Bronchial smooth muscle cell (primary cell): ENCODE measurements around the gene TMEM61. TPM values are rescaled to one million over a fixed set of nuclear protein-coding genes. Genes with fewer than 3 reads are reported as not detected.

Experiments used
- total RNA-seq: library from RNA; depleted of rRNA; stranded (reverse); fragments of >200 nt; gene quantifications from 2 replicates; pipeline ENCODE4 v1.2.1, GENCODE V29; 2014

TMEM61 gene
- total RNA-seq: not detected in 2 replicates

DNA sequence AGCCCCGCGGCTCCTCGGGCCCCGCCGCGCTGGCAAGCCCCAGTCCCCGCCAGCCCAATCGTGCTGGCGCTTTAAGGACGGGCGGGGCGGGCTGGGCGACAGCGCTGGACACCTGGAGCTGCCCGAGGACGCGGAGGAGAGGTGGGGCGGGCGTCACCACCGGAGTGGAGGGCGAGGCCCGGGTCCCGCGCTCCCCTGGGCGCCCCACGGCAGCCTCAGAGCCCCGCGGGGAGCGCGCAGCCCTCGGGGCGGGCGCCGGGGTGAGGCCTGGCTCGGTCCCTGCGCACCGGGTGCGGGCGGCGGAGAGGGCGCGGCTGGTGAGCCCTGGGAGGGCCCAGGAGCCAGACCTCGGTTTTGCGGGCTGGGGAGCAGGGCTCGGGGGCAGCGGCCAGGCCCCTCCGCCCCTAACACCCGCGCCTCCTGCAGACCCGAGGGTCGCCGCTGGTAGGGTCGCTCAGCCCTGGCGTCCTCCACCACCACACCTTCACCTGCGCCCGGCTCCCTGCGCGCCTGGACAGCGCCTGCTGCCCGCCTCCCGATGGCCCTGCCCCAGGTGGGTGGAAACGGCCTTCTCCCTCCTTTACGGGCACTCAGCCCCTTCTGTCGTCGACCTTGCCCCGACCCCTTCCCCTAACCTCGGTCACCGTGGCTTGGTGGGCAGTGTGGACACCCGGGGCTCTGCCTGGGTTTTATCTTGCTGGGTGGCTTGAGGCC, at the start of gene TMEM61:
Gene TMEM61 (plus strand): TSS at position 101 of the 714 bp plus-strand sequence. CDS start 438 bp downstream, at position 539.

GRCh38 chr1:54998677-54999076, 18.2 kb downstream of the TMEM61 start, which contains the start of gene BSND:
Gene BSND, plus strand, starts transcription at chr1:54998933. Its CDS starts 254 bp downstream, at chr1:54999187.

GRCh38 chr1:55039342-55040082, 59.1 kb downstream of the TMEM61 start, which contains the start of gene PCSK9:
Gene PCSK9, plus strand, starts transcription at chr1:55039548. Its CDS starts 290 bp downstream, at chr1:55039838.

Other genes with a start within 250 kb of the TMEM61 start
- gene PARS2, start 216.1 kb upstream of the TMEM61 start, total RNA-seq: 3.2 and 4.1 TPM in 2 replicates
- not detected in 2 replicates for gene TTC22, start 179.3 kb upstream of the TMEM61 start, total RNA-seq
- gene DHCR24, start 93.4 kb upstream of the TMEM61 start, total RNA-seq: 53.3 and 57.6 TPM in 2 replicates
- not detected in 2 replicates for gene BSND, start 18.3 kb downstream of the TMEM61 start, total RNA-seq
- gene PCSK9, start 58.9 kb downstream of the TMEM61 start, total RNA-seq: 0.94 and 1.1 TPM in 2 replicates
- gene USP24, start 234.7 kb downstream of the TMEM61 start, total RNA-seq: 34.4 and 38.9 TPM in 2 replicates